GM12892 (cell line): ENCODE results near the gene UCP3.

Source experiments
- POLR2A ChIP-seq: IDR thresholded peaks from 2 replicates; pipeline ENCODE4 v1.6.1; 2011; ENCODE audit warnings: low read depth, low read length, control low read depth
- POLR2AphosphoS5 ChIP-seq: IDR thresholded peaks from 2 replicates; pipeline ENCODE4 v1.6.1; 2011; ENCODE audit warnings: low read depth, low read length, control low read depth

- no peak for TF ChIP-seq POLR2AphosphoS5
- no peak for TF ChIP-seq POLR2A
These were observed 3.0 kb downstream of the UCP3 start for GRCh38 chr11:74005721-74006517.
